Neural cell (in vitro differentiated cells): ENCODE data around the gene TNIP2.

Source experiments
- CTCF ChIP-seq: fragments of 450-650 bp; IDR thresholded peaks from 2 replicates; pipeline ENCODE4 v1.5.1; 2014; ENCODE audit warnings: antibody characterized with exemption, mild to moderate bottlenecking, moderate library complexity; ENCODE audit not compliant: poor library complexity, severe bottlenecking
- EP300 ChIP-seq: fragments of 450-650 bp; conservative IDR thresholded peaks from 2 replicates; pipeline ENCODE4 v1.6.1; 2014; ENCODE audit warnings: antibody characterized with exemption, mild to moderate bottlenecking, moderate library complexity; ENCODE audit not compliant: poor library complexity, severe bottlenecking
- EZH2 ChIP-seq: fragments of 200-600, 300-800 bp; shearing (Covaris generic), sonication (generic); IDR thresholded peaks from 2 replicates; pipeline ENCODE4 v1.6.1; 2014; ENCODE audit warnings: antibody characterized with exemption, low read length, borderline replicate concordance, mild to moderate bottlenecking; ENCODE audit not compliant: insufficient read depth, poor library complexity, severe bottlenecking
- MXI1 ChIP-seq: fragments of 450-650 bp; conservative IDR thresholded peaks from 2 replicates; pipeline ENCODE4 v1.6.1; 2014; ENCODE audit warnings: antibody characterized with exemption, mild to moderate bottlenecking; ENCODE audit not compliant: poor library complexity, severe bottlenecking
- POLR2AphosphoS5 ChIP-seq: IDR thresholded peaks from 2 replicates; pipeline ENCODE4 v1.6.1; 2012
- RAD21 ChIP-seq: fragments of 450-650 bp; conservative IDR thresholded peaks from 2 replicates; pipeline ENCODE4 v1.6.1; 2014; ENCODE audit warnings: antibody characterized with exemption, mild to moderate bottlenecking, moderate library complexity
- REST ChIP-seq: IDR thresholded peaks from 2 replicates; pipeline ENCODE4 v1.6.1; 2012; ENCODE audit warnings: borderline replicate concordance
- SMC3 ChIP-seq: fragments of 450-650 bp; conservative IDR thresholded peaks from 2 replicates; pipeline ENCODE4 v1.6.1; 2014; ENCODE audit warnings: antibody characterized with exemption, mild to moderate bottlenecking, moderate library complexity; ENCODE audit not compliant: poor library complexity
- TAF1 ChIP-seq: IDR thresholded peaks from 2 replicates; pipeline ENCODE4 v1.6.1; 2012; ENCODE audit warnings: low read depth

GRCh38 chr4:2786152-2786671, 30.1 kb upstream of the TNIP2 start:
- TF ChIP-seq CTCF (no peak), TAF1 (no peak), EZH2 (no peak), EP300 (no peak), REST (no peak), POLR2AphosphoS5 (no peak), SMC3 (no peak), RAD21 (no peak), MXI1 (no peak)
